Measurements from ENCODE around the gene DCBLD2.
A peak's percentile ranks its signal among the peaks of the same experiment; 100 is the strongest.

DCBLD2 gene

GRCh38 chr3:98912448-98912847 is 11.0 kb upstream of the DCBLD2 start:
- Histone ChIP-seq H3K4me1 (ENCODE audit: control insufficient read depth in 2 of 2, insufficient read depth in 2 of 2, low read length in 2 of 2) (no peaks in the 10 kb centered on the region), H3K9me3 (ENCODE audit: control insufficient read depth in 2 of 2, low read length in 2 of 2) (no peaks in the 10 kb centered on the region), H3K27ac (ENCODE audit: low read depth in 2 of 2, low read length in 2 of 2) (no peak overlapping the region), H3K36me3 (ENCODE audit: control insufficient read depth in 2 of 2, insufficient read depth in 2 of 2, low read length in 2 of 2) (no peaks in the 10 kb centered on the region), H3K9ac (ENCODE audit: low read depth in 1 of 2, low read length in 2 of 2) (no peak overlapping the region), H3K27me3 (ENCODE audit: control insufficient read depth in 2 of 2, insufficient read depth in 2 of 2, low read length in 2 of 2) (no peaks in the 10 kb centered on the region), H3K4me3 (ENCODE audit: low read length in 2 of 2) (no peak overlapping the region)

DNA sequence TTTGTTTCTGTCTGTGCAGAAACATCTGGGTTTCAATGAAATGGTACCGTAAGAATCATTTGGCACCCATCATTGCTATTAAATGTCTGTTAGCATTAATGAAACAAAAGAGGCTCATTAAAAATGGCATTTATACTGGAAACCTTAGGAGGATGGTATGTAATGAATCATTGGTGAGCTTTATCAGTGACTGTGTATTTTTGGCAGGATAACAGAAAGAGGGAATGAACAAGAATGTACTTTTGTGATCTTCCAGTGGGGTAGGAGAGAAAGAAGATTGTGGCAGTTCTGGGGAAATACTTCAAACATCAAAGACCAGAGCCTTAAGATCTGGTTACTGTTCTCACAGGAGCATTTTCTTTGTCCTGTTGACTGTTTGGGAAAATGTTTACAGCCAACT is 4.7 kb upstream of the DCBLD2 start:
- no peak overlapping the region for H3K9ac ChIP-seq (ENCODE audit: low read depth in 1 of 2, low read length in 2 of 2)
- no peak overlapping the region for H3K27ac ChIP-seq (ENCODE audit: low read depth in 2 of 2, low read length in 2 of 2)

GRCh38 chr3:98903705-98904481 is 2.4 kb upstream of the DCBLD2 start:
- Histone ChIP-seq H3K27me3 (ENCODE audit: control insufficient read depth in 2 of 2, insufficient read depth in 2 of 2, low read length in 2 of 2) (no peaks in the 10 kb centered on the region), H3K4me1 (ENCODE audit: control insufficient read depth in 2 of 2, insufficient read depth in 2 of 2, low read length in 2 of 2) (peaks cover 5% of the 10 kb centered on the region in 2 donors), H3K27ac (ENCODE audit: low read depth in 2 of 2, low read length in 2 of 2) (no peak overlapping the region), H3K36me3 (ENCODE audit: control insufficient read depth in 2 of 2, insufficient read depth in 2 of 2, low read length in 2 of 2) (no peaks in the 10 kb centered on the region), H3K9me3 (ENCODE audit: control insufficient read depth in 2 of 2, low read length in 2 of 2) (no peaks in the 10 kb centered on the region), H3K4me3 (ENCODE audit: low read length in 2 of 2) (no peak overlapping the region), H3K9ac (ENCODE audit: low read depth in 1 of 2, low read length in 2 of 2) (no peak overlapping the region)

More for the DNA sequence above, 4.7 kb upstream of the DCBLD2 start:
- no peaks in the 10 kb centered on the region for H3K9me3 ChIP-seq (ENCODE audit: control insufficient read depth in 2 of 2, low read length in 2 of 2)
- no peaks in the 10 kb centered on the region for H3K36me3 ChIP-seq (ENCODE audit: control insufficient read depth in 2 of 2, insufficient read depth in 2 of 2, low read length in 2 of 2)
- no peaks in the 10 kb centered on the region for H3K4me1 ChIP-seq (ENCODE audit: control insufficient read depth in 2 of 2, insufficient read depth in 2 of 2, low read length in 2 of 2)
- H3K4me3 ChIP-seq (ENCODE audit: low read length in 2 of 2): no peak overlapping the region
- no peaks in the 10 kb centered on the region for H3K27me3 ChIP-seq (ENCODE audit: control insufficient read depth in 2 of 2, insufficient read depth in 2 of 2, low read length in 2 of 2)

DNA sequence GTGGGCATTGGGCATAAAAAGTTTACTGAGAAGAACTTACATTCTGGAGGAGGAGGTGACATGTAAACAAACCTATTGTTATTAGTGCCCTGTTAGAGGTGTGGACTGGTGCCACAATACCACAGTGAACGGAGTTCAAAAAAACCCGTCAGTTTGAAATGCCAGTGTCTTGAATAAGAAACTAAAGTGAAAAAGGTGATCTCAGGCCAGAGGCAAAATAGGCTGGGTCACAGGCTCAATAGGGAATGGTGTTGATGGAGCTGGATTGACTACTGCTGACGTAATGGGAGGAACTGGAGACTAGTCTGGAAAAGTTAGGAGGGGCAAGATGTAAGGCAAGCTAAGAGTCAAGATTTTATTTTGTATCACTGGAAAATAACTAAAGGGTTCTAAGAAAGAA is 1.6 kb upstream of the DCBLD2 start:
- H3K9me3 ChIP-seq (ENCODE audit: control insufficient read depth in 2 of 2, low read length in 2 of 2): no peaks in the 10 kb centered on the region
- H3K4me3 ChIP-seq (ENCODE audit: low read length in 2 of 2): no peak overlapping the region
- H3K36me3 ChIP-seq (ENCODE audit: control insufficient read depth in 2 of 2, insufficient read depth in 2 of 2, low read length in 2 of 2): no peaks in the 10 kb centered on the region
- no peak overlapping the region for H3K9ac ChIP-seq (ENCODE audit: low read depth in 1 of 2, low read length in 2 of 2)
- H3K27me3 ChIP-seq (ENCODE audit: control insufficient read depth in 2 of 2, insufficient read depth in 2 of 2, low read length in 2 of 2): no peaks in the 10 kb centered on the region
- no peak overlapping the region for H3K27ac ChIP-seq (ENCODE audit: low read depth in 2 of 2, low read length in 2 of 2)
- peaks cover 5% of the 10 kb centered on the region in 2 donors for H3K4me1 ChIP-seq (ENCODE audit: control insufficient read depth in 2 of 2, insufficient read depth in 2 of 2, low read length in 2 of 2)

- H3K4me3 ChIP-seq (ENCODE audit: low read length in 2 of 2): peak overlapping the region; percentile 74 to 79
- H3K9me3 ChIP-seq (ENCODE audit: control insufficient read depth in 2 of 2, low read length in 2 of 2): no peaks in the 10 kb centered on the region
- peak overlapping the region; percentile 38 to 52 for H3K9ac ChIP-seq (ENCODE audit: low read depth in 1 of 2, low read length in 2 of 2)
- no peaks in the 10 kb centered on the region for H3K36me3 ChIP-seq (ENCODE audit: control insufficient read depth in 2 of 2, insufficient read depth in 2 of 2, low read length in 2 of 2)
- H3K4me1 ChIP-seq (ENCODE audit: control insufficient read depth in 2 of 2, insufficient read depth in 2 of 2, low read length in 2 of 2): peaks cover 5% of the 10 kb centered on the region in 2 donors
- peak overlapping the region; percentile 29 to 36 for H3K27ac ChIP-seq (ENCODE audit: low read depth in 2 of 2, low read length in 2 of 2)
- no peaks in the 10 kb centered on the region for H3K27me3 ChIP-seq (ENCODE audit: control insufficient read depth in 2 of 2, insufficient read depth in 2 of 2, low read length in 2 of 2)
These were observed 851 bp upstream of the DCBLD2 start for GRCh38 chr3:98902351-98902740.

DNA sequence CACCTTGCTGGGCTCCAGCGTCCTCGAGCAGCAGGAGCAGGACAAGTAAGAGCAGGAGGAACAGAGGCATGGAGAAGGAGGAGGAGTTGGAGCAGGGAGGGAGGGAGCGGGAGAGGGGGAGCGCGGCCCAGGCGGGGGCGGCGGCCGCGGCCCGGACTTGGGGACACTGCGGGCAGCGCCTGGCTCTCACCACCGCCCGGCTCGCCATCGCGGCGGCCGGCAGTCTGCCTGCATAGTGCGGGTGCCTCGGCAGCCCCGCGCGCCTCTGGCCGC is 440 bp downstream of the DCBLD2 start:
- Histone ChIP-seq H3K4me1 (ENCODE audit: control insufficient read depth in 2 of 2, insufficient read depth in 2 of 2, low read length in 2 of 2) (peaks cover 5% of the 10 kb centered on the region in 2 donors), H3K9ac (ENCODE audit: low read depth in 1 of 2, low read length in 2 of 2) (peak overlapping the region; percentile 52 to 82), H3K27ac (ENCODE audit: low read depth in 2 of 2, low read length in 2 of 2) (peak overlapping the region; percentile 80), H3K4me3 (ENCODE audit: low read length in 2 of 2) (peak overlapping the region; percentile 74 to 79), H3K27me3 (ENCODE audit: control insufficient read depth in 2 of 2, insufficient read depth in 2 of 2, low read length in 2 of 2) (no peaks in the 10 kb centered on the region), H3K36me3 (ENCODE audit: control insufficient read depth in 2 of 2, insufficient read depth in 2 of 2, low read length in 2 of 2) (no peaks in the 10 kb centered on the region), H3K9me3 (ENCODE audit: control insufficient read depth in 2 of 2, low read length in 2 of 2) (no peaks in the 10 kb centered on the region)

DNA sequence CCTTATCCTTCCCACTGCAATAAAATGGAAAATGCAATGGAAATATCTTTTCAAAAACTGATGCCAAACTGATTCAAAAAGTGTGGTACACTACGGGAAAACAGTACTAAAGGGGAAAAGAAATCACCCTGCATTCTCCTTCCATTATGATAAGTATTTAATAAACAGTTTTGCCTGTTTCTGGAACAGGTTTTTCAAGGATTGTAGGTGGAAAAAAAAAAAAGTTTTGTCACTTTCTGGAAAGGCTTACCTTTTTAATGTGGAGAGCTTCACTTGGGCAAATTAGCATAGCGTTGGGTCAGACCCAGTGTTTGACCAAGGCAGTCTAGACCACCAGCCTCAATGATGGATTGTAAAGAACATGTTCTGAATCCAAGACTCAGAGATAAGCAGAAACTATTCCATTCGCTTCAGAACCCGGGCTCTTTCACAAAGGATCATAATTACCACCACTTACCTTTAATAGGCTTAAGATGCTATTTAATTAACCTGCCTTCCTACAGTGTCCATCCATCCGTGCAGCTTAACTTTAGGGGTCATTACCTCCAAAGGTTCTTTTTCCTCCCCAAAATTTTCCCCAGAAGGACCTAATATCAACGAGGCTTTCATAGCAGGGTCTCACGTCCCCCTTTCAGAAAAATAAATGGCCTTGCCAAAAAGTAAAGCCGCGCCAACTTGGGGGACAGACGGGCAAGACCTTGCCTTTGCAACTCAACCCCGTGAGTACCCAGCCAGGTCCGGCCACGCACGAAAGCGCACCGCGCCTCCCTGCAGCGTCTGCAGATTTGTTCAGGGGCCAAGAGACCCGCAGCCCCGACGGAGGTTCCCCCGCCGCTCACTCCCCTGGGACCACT is 1.0 kb downstream of the DCBLD2 start:
- no peaks in the 10 kb centered on the region for H3K36me3 ChIP-seq (ENCODE audit: control insufficient read depth in 2 of 2, insufficient read depth in 2 of 2, low read length in 2 of 2)
- peak overlapping the region; percentile 52 to 82 for H3K9ac ChIP-seq (ENCODE audit: low read depth in 1 of 2, low read length in 2 of 2)
- no peak overlapping the region for H3K27ac ChIP-seq (ENCODE audit: low read depth in 2 of 2, low read length in 2 of 2)
- peaks cover 5% of the 10 kb centered on the region in 2 donors for H3K4me1 ChIP-seq (ENCODE audit: control insufficient read depth in 2 of 2, insufficient read depth in 2 of 2, low read length in 2 of 2)
- H3K9me3 ChIP-seq (ENCODE audit: control insufficient read depth in 2 of 2, low read length in 2 of 2): no peaks in the 10 kb centered on the region
- no peaks in the 10 kb centered on the region for H3K27me3 ChIP-seq (ENCODE audit: control insufficient read depth in 2 of 2, insufficient read depth in 2 of 2, low read length in 2 of 2)
- peak overlapping the region; percentile 74 to 79 for H3K4me3 ChIP-seq (ENCODE audit: low read length in 2 of 2)

GRCh38 chr3:98897701-98898100 is 3.8 kb downstream of the DCBLD2 start:
- H3K27me3 ChIP-seq (ENCODE audit: control insufficient read depth in 2 of 2, insufficient read depth in 2 of 2, low read length in 2 of 2): no peaks in the 10 kb centered on the region
- H3K27ac ChIP-seq (ENCODE audit: low read depth in 2 of 2, low read length in 2 of 2): no peak overlapping the region
- no peaks in the 10 kb centered on the region for H3K9me3 ChIP-seq (ENCODE audit: control insufficient read depth in 2 of 2, low read length in 2 of 2)
- H3K4me1 ChIP-seq (ENCODE audit: control insufficient read depth in 2 of 2, insufficient read depth in 2 of 2, low read length in 2 of 2): peaks cover 5% of the 10 kb centered on the region in 2 donors
- H3K36me3 ChIP-seq (ENCODE audit: control insufficient read depth in 2 of 2, insufficient read depth in 2 of 2, low read length in 2 of 2): no peaks in the 10 kb centered on the region
- H3K4me3 ChIP-seq (ENCODE audit: low read length in 2 of 2): no peak overlapping the region
- no peak overlapping the region for H3K9ac ChIP-seq (ENCODE audit: low read depth in 1 of 2, low read length in 2 of 2)

GRCh38 chr3:98894791-98895576 is 6.5 kb downstream of the DCBLD2 start:
- Histone ChIP-seq H3K4me1 (ENCODE audit: control insufficient read depth in 2 of 2, insufficient read depth in 2 of 2, low read length in 2 of 2) (no peaks in the 10 kb centered on the region), H3K4me3 (ENCODE audit: low read length in 2 of 2) (no peak overlapping the region), H3K9ac (ENCODE audit: low read depth in 1 of 2, low read length in 2 of 2) (no peak overlapping the region)

GRCh38 chr3:98893740-98894139 is 7.8 kb downstream of the DCBLD2 start:
- H3K27me3 ChIP-seq (ENCODE audit: control insufficient read depth in 2 of 2, insufficient read depth in 2 of 2, low read length in 2 of 2): no peaks in the 10 kb centered on the region
- H3K27ac ChIP-seq (ENCODE audit: low read depth in 2 of 2, low read length in 2 of 2): no peak overlapping the region
- H3K9ac ChIP-seq (ENCODE audit: low read depth in 1 of 2, low read length in 2 of 2): no peak overlapping the region
- no peaks in the 10 kb centered on the region for H3K36me3 ChIP-seq (ENCODE audit: control insufficient read depth in 2 of 2, insufficient read depth in 2 of 2, low read length in 2 of 2)
- no peaks in the 10 kb centered on the region for H3K4me1 ChIP-seq (ENCODE audit: control insufficient read depth in 2 of 2, insufficient read depth in 2 of 2, low read length in 2 of 2)
- H3K4me3 ChIP-seq (ENCODE audit: low read length in 2 of 2): no peak overlapping the region
- H3K9me3 ChIP-seq (ENCODE audit: control insufficient read depth in 2 of 2, low read length in 2 of 2): no peaks in the 10 kb centered on the region

More at GRCh38 chr3:98894791-98895576, 6.5 kb downstream of the DCBLD2 start:
- no peaks in the 10 kb centered on the region for H3K36me3 ChIP-seq (ENCODE audit: control insufficient read depth in 2 of 2, insufficient read depth in 2 of 2, low read length in 2 of 2)
- no peak overlapping the region for H3K27ac ChIP-seq (ENCODE audit: low read depth in 2 of 2, low read length in 2 of 2)
- H3K9me3 ChIP-seq (ENCODE audit: control insufficient read depth in 2 of 2, low read length in 2 of 2): no peaks in the 10 kb centered on the region
- no peaks in the 10 kb centered on the region for H3K27me3 ChIP-seq (ENCODE audit: control insufficient read depth in 2 of 2, insufficient read depth in 2 of 2, low read length in 2 of 2)
